Measurements from ENCODE around the gene LRRC75A. TPM values are rescaled to one million over a fixed set of nuclear protein-coding genes. Genes with fewer than 3 reads are reported as not detected.

Gene LRRC75A
- total RNA-seq, 1 donor = 6.1 TPM

DNA sequence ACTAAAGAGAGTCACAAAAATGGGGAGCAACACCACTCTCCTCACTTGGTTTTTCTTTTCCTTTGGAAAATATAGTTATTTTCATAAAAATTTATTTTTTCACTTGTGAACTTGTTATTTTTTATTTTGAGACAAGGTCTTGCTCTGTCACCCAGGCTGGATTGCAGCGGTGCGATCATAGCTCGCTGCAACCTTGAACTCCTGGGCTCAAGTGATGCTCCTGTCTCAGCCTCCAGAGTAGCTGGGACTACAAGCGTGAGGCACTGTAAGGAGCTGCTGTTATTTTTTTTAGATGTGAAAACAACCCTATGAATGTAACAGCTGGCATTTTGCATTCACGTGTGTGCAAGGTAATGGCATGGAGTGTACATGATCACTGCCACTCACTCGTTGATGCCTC lies 24.9 kb downstream of the LRRC75A start:
- TF ChIP-seq, protein P1, sequence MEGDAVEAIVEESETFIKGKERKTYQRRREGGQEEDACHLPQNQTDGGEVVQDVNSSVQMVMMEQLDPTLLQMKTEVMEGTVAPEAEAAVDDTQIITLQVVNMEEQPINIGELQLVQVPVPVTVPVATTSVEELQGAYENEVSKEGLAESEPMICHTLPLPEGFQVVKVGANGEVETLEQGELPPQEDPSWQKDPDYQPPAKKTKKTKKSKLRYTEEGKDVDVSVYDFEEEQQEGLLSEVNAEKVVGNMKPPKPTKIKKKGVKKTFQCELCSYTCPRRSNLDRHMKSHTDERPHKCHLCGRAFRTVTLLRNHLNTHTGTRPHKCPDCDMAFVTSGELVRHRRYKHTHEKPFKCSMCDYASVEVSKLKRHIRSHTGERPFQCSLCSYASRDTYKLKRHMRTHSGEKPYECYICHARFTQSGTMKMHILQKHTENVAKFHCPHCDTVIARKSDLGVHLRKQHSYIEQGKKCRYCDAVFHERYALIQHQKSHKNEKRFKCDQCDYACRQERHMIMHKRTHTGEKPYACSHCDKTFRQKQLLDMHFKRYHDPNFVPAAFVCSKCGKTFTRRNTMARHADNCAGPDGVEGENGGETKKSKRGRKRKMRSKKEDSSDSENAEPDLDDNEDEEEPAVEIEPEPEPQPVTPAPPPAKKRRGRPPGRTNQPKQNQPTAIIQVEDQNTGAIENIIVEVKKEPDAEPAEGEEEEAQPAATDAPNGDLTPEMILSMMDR (IDR thresholded peaks at IDR 0.05; ENCODE audit: insufficient read depth, low read length) = no peak
- H3K4me3 ChIP-seq (ENCODE audit: low read depth, low read length) = no peak overlapping the region
- DNase-seq (ENCODE audit: low read depth) = no peak

DNA sequence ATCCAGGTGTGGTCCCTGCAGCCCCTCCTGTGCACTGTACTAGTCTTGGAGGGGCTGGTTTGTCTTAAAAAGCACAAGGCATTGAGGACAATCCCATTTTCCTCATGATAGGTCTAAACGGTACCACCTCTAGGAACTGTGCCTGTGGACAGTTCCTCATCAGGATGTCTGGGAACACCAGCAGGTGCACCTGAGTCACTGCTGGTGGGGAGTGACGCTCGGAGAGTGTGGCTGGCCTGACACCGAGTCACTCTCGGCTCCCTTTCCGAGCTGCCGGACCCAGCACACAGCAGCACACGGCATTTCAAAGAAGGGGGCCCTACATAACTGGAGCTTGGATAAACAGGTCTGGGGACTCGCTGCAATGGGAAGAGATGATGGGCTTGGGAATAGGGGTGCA lies 25.6 kb downstream of the LRRC75A start:
- no peak for DNase-seq (ENCODE audit: low read depth)
- no peak overlapping the region for H3K4me3 ChIP-seq (ENCODE audit: low read depth, low read length)
- TF ChIP-seq, protein P1 (IDR thresholded peaks at IDR 0.05; ENCODE audit: insufficient read depth, low read length) = no peak

GRCh38 chr17:16465861-16466338 lies 26.1 kb downstream of the LRRC75A start:
- TF ChIP-seq, protein P1 (IDR thresholded peaks at IDR 0.05; ENCODE audit: insufficient read depth, low read length) = no peak
- no peak overlapping the region for H3K4me3 ChIP-seq (ENCODE audit: low read depth, low read length)
- peak; percentile 53 for DNase-seq (ENCODE audit: low read depth)

DNA sequence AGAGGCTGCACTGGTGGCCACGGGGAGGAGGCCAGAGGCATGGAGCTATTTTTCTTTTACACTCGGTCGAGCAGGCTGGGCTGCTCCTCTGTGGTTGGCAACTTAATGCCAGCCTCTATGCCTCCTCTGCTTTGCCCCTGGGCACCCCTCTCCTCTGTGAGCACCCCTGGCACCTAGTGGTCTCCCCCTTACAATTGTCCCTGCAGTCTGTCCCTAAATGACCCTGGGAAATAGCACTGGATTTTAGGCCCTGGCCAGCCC lies 27.0 kb downstream of the LRRC75A start:
- no peak overlapping the region for H3K4me3 ChIP-seq (ENCODE audit: low read depth, low read length)
- DNase-seq (ENCODE audit: low read depth) = no peak
- TF ChIP-seq, protein P1 (IDR thresholded peaks at IDR 0.05; ENCODE audit: insufficient read depth, low read length) = no peak

DNA sequence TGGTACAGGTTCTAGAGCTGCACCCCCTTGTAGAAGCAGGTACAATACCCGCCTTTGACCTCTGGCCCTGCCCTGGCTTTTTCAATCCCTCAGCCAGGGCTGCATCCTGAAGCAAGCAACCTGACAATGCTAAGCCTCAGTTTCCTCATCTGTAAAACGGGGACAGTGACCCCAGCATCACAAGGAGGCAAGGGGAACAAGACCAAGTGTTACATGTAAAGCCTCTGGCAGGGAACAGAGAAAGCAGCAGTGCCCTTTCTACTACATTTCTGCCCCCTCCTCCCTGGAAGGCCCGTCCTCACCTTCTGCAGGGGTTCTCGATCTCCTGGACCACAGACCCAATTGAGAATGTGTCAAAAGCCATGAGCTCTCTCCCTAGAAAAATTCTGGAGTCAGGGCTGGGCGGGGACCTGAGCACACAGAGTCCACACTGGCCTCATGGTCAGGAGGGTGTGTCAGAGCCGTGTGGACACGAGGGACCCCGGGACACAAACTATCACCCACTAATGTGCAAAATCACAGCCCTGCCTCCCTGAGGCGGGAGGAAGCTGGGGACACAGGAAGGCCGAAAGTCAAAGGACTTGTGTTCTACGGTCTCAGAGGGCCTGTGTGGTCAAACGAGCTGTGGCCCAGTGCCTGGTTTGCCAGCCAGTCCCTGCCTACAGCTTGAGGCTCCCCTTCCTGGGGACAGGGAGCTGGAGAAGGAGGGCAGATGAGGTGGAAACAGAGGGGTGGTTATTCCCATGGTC lies 27.5 kb downstream of the LRRC75A start:
- no peak for DNase-seq (ENCODE audit: low read depth)
- TF ChIP-seq, protein P1 (IDR thresholded peaks at IDR 0.05; ENCODE audit: insufficient read depth, low read length) = no peak
- H3K4me3 ChIP-seq (ENCODE audit: low read depth, low read length) = no peak overlapping the region

- TF ChIP-seq, protein P1 (IDR thresholded peaks at IDR 0.05; ENCODE audit: insufficient read depth, low read length) = peak; percentile 19
- DNase-seq (ENCODE audit: low read depth) = peak; percentile 55
- no peak overlapping the region for H3K4me3 ChIP-seq (ENCODE audit: low read depth, low read length)
Measured at GRCh38 chr17:16463358-16464302, 28.4 kb downstream of the LRRC75A start.
